ENCODE measurements around the gene AMOTL2. TPM values are rescaled to one million over a fixed set of nuclear protein-coding genes. Genes with fewer than 3 reads are reported as not detected.

Gene AMOTL2
- total RNA-seq, 2 experiments from 2014 or later: 0.31 TPM; not detected in 1

- H3K36me3 Mint-ChIP-seq (ENCODE audit: low read depth): no peaks in the 10 kb centered on the region
- H3K4me3 Mint-ChIP-seq: no peak overlapping the region
- no peaks in the 10 kb centered on the region for H3K27me3 Mint-ChIP-seq (ENCODE audit: low read depth)
- DNase-seq: no peak
- intact Hi-C loops (cut with micrococcal nuclease): no loop called here
- CTCF ChIA-PET: no interaction called here
- no peaks in the 10 kb centered on the region for H3K9me3 Mint-ChIP-seq
- H3K27ac Mint-ChIP-seq: no peak overlapping the region
- H3K4me1 Mint-ChIP-seq (ENCODE audit: low read depth): no peaks in the 10 kb centered on the region
Measured at GRCh38 chr3:134340362-134340981, 33.8 kb downstream of the AMOTL2 start.

GRCh38 chr3:134339913-134340312, 34.3 kb downstream of the AMOTL2 start:
- Mint-ChIP-seq H3K9me3 (no peaks in the 10 kb centered on the region), H3K4me3 (no peak overlapping the region), H3K36me3 (ENCODE audit: low read depth) (no peaks in the 10 kb centered on the region), H3K27me3 (ENCODE audit: low read depth) (no peaks in the 10 kb centered on the region), H3K4me1 (ENCODE audit: low read depth) (no peaks in the 10 kb centered on the region), H3K27ac (no peak overlapping the region)
- CTCF ChIA-PET: no interaction called here
- intact Hi-C loops (cut with micrococcal nuclease): no loop called here
- no peak for DNase-seq

- CTCF ChIA-PET: no interaction called here
- H3K4me1 Mint-ChIP-seq (ENCODE audit: low read depth): no peaks in the 10 kb centered on the region
- H3K36me3 Mint-ChIP-seq (ENCODE audit: low read depth): no peaks in the 10 kb centered on the region
- no peak overlapping the region for H3K4me3 Mint-ChIP-seq
- intact Hi-C loops (cut with micrococcal nuclease): no loop called here
- no peaks in the 10 kb centered on the region for H3K27me3 Mint-ChIP-seq (ENCODE audit: low read depth)
- DNase-seq: no peak
- H3K27ac Mint-ChIP-seq: no peak overlapping the region
- no peaks in the 10 kb centered on the region for H3K9me3 Mint-ChIP-seq
Measured at GRCh38 chr3:134339331-134339730, 34.9 kb downstream of the AMOTL2 start.

- H3K4me3 Mint-ChIP-seq: no peak overlapping the region
- intact Hi-C loops (cut with micrococcal nuclease): no loop called here
- H3K9me3 Mint-ChIP-seq: no peaks in the 10 kb centered on the region
- H3K27me3 Mint-ChIP-seq (ENCODE audit: low read depth): no peaks in the 10 kb centered on the region
- no peaks in the 10 kb centered on the region for H3K4me1 Mint-ChIP-seq (ENCODE audit: low read depth)
- no peak overlapping the region for H3K27ac Mint-ChIP-seq
- CTCF ChIA-PET: no interaction called here
- no peaks in the 10 kb centered on the region for H3K36me3 Mint-ChIP-seq (ENCODE audit: low read depth)
- DNase-seq: no peak
Measured at GRCh38 chr3:134338516-134339261, 35.6 kb downstream of the AMOTL2 start.

- no peaks in the 10 kb centered on the region for H3K27me3 Mint-ChIP-seq (ENCODE audit: low read depth)
- no peak overlapping the region for H3K4me3 Mint-ChIP-seq
- H3K36me3 Mint-ChIP-seq (ENCODE audit: low read depth): no peaks in the 10 kb centered on the region
- intact Hi-C loops (cut with micrococcal nuclease): no loop called here
- CTCF ChIA-PET: no interaction called here
- H3K27ac Mint-ChIP-seq: no peak overlapping the region
- no peaks in the 10 kb centered on the region for H3K9me3 Mint-ChIP-seq
- no peaks in the 10 kb centered on the region for H3K4me1 Mint-ChIP-seq (ENCODE audit: low read depth)
- DNase-seq: no peak
Measured at GRCh38 chr3:134338201-134338512, 36.1 kb downstream of the AMOTL2 start.

- no peak overlapping the region for H3K27ac Mint-ChIP-seq
- CTCF ChIA-PET: no interaction called here
- intact Hi-C loops (cut with micrococcal nuclease): no loop called here
Measured at GRCh38 chr3:134337511-134338200, 36.6 kb downstream of the AMOTL2 start.

GRCh38 chr3:134337071-134337482, 37.2 kb downstream of the AMOTL2 start:
- no peak overlapping the region for H3K27ac Mint-ChIP-seq
- CTCF ChIA-PET: no interaction called here
- no peaks in the 10 kb centered on the region for H3K27me3 Mint-ChIP-seq (ENCODE audit: low read depth)
- no peaks in the 10 kb centered on the region for H3K9me3 Mint-ChIP-seq
- no peaks in the 10 kb centered on the region for H3K4me1 Mint-ChIP-seq (ENCODE audit: low read depth)
- intact Hi-C loops (cut with micrococcal nuclease): no loop called here
- H3K4me3 Mint-ChIP-seq: no peak overlapping the region
- H3K36me3 Mint-ChIP-seq (ENCODE audit: low read depth): no peaks in the 10 kb centered on the region
- DNase-seq: no peak

More at GRCh38 chr3:134337511-134338200, 36.6 kb downstream of the AMOTL2 start:
- H3K9me3 Mint-ChIP-seq: no peaks in the 10 kb centered on the region
- no peaks in the 10 kb centered on the region for H3K4me1 Mint-ChIP-seq (ENCODE audit: low read depth)
- H3K36me3 Mint-ChIP-seq (ENCODE audit: low read depth): no peaks in the 10 kb centered on the region
- no peak for DNase-seq
- no peaks in the 10 kb centered on the region for H3K27me3 Mint-ChIP-seq (ENCODE audit: low read depth)
- H3K4me3 Mint-ChIP-seq: no peak overlapping the region

GRCh38 chr3:134336587-134336986, 37.7 kb downstream of the AMOTL2 start:
- no peaks in the 10 kb centered on the region for H3K9me3 Mint-ChIP-seq
- no peaks in the 10 kb centered on the region for H3K27me3 Mint-ChIP-seq (ENCODE audit: low read depth)
- H3K36me3 Mint-ChIP-seq (ENCODE audit: low read depth): no peaks in the 10 kb centered on the region
- CTCF ChIA-PET: no interaction called here
- no peaks in the 10 kb centered on the region for H3K4me1 Mint-ChIP-seq (ENCODE audit: low read depth)
- intact Hi-C loops (cut with micrococcal nuclease): no loop called here
- no peak overlapping the region for H3K4me3 Mint-ChIP-seq
- no peak for DNase-seq
- H3K27ac Mint-ChIP-seq: no peak overlapping the region

GRCh38 chr3:134334901-134335280, 39.4 kb downstream of the AMOTL2 start:
- Mint-ChIP-seq H3K27ac (no peak overlapping the region), H3K4me1 (ENCODE audit: low read depth) (no peaks in the 10 kb centered on the region), H3K27me3 (ENCODE audit: low read depth) (no peaks in the 10 kb centered on the region), H3K4me3 (no peak overlapping the region), H3K9me3 (no peaks in the 10 kb centered on the region), H3K36me3 (ENCODE audit: low read depth) (no peaks in the 10 kb centered on the region)
- intact Hi-C loops (cut with micrococcal nuclease): no loop called here
- CTCF ChIA-PET: no interaction called here
- no peak for DNase-seq

- no peak overlapping the region for H3K4me3 Mint-ChIP-seq
- no peaks in the 10 kb centered on the region for H3K27me3 Mint-ChIP-seq (ENCODE audit: low read depth)
- H3K36me3 Mint-ChIP-seq (ENCODE audit: low read depth): no peaks in the 10 kb centered on the region
- no peaks in the 10 kb centered on the region for H3K4me1 Mint-ChIP-seq (ENCODE audit: low read depth)
- intact Hi-C loops (cut with micrococcal nuclease): no loop called here
- H3K9me3 Mint-ChIP-seq: no peaks in the 10 kb centered on the region
- no peak overlapping the region for H3K27ac Mint-ChIP-seq
- no peak for DNase-seq
- CTCF ChIA-PET: no interaction called here
Measured at GRCh38 chr3:134334231-134334900, 39.9 kb downstream of the AMOTL2 start.

GRCh38 chr3:134333522-134334181, 40.6 kb downstream of the AMOTL2 start:
- intact Hi-C loops (cut with micrococcal nuclease): no loop called here
- no peaks in the 10 kb centered on the region for H3K27me3 Mint-ChIP-seq (ENCODE audit: low read depth)
- H3K4me3 Mint-ChIP-seq: no peak overlapping the region
- H3K27ac Mint-ChIP-seq: no peak overlapping the region
- no peaks in the 10 kb centered on the region for H3K9me3 Mint-ChIP-seq
- H3K36me3 Mint-ChIP-seq (ENCODE audit: low read depth): no peaks in the 10 kb centered on the region
- CTCF ChIA-PET: no interaction called here
- DNase-seq: no peak
- no peaks in the 10 kb centered on the region for H3K4me1 Mint-ChIP-seq (ENCODE audit: low read depth)

GRCh38 chr3:134332344-134332743, 41.9 kb downstream of the AMOTL2 start:
- DNase-seq: no peak

More at GRCh38 chr3:134332344-134332743, 41.9 kb downstream of the AMOTL2 start:
- Mint-ChIP-seq H3K27ac (no peak overlapping the region), H3K9me3 (no peaks in the 10 kb centered on the region), H3K4me3 (no peak overlapping the region), H3K27me3 (ENCODE audit: low read depth) (no peaks in the 10 kb centered on the region), H3K4me1 (ENCODE audit: low read depth) (no peaks in the 10 kb centered on the region), H3K36me3 (ENCODE audit: low read depth) (no peaks in the 10 kb centered on the region)
- CTCF ChIA-PET: no interaction called here
- intact Hi-C loops (cut with micrococcal nuclease): no loop called here
